WTC11 (cell line): Measurements from ENCODE around the gene C1QTNF6. TPM values are rescaled to one million over a fixed set of nuclear protein-coding genes. Genes with fewer than 3 reads are reported as not detected.

Experiments used
- ATAC-seq: fragments of 200-7000 bp; cut with Tn5 transposase; 2 replicates; pipeline ENCODE4 v1.10.0; 2021; ENCODE audit warnings: mild to moderate bottlenecking, moderate library complexity
- CTCF ChIA-PET: fragments of 300-600 bp; sonication (Branson Sonifier 250); formaldehyde crosslinking; loops from one replicate; lab custom pipeline; 2021; ENCODE audit warnings: antibody characterized with exemption; lab: Charles Lee
- POLR2A ChIA-PET: fragments of 350-600 bp; sonication (Branson Sonifier 250); formaldehyde crosslinking; loops from one replicate; lab custom pipeline; 2021; ENCODE audit warnings: antibody characterized with exemption; lab: Charles Lee
- DNase-seq: peaks from one replicate; pipeline ENCODE4 v3.0.0; 2021; ENCODE audit warnings: low spot score
- H3K27ac Mint-ChIP-seq: 2 replicates; pipeline ENCODE4 v1.8.0; 2021; ENCODE audit warnings: mixed read lengths
- H3K27me3 Mint-ChIP-seq: 2 replicates; pipeline ENCODE4 v1.8.0; 2021; ENCODE audit warnings: low read depth, mild to moderate bottlenecking, moderate library complexity, mixed read lengths
- H3K36me3 Mint-ChIP-seq: 2 replicates; pipeline ENCODE4 v1.8.0; 2021; ENCODE audit warnings: mixed read lengths
- H3K4me1 Mint-ChIP-seq: 2 replicates; pipeline ENCODE4 v1.8.0; 2022; ENCODE audit warnings: mixed read lengths
- H3K4me3 Mint-ChIP-seq: 2 replicates; pipeline ENCODE4 v1.8.0; 2021; ENCODE audit warnings: mild to moderate bottlenecking, moderate library complexity, mixed read lengths
- H3K9me3 Mint-ChIP-seq: 2 replicates; pipeline ENCODE4 v1.8.0; 2021; ENCODE audit warnings: mixed read lengths
- CBFB ChIP-seq: sonication (generic); formaldehyde crosslinking; IDR thresholded peaks from 2 replicates; pipeline ENCODE4 v1.8.1; 2022; ENCODE audit warnings: mild to moderate bottlenecking, low read depth, missing genetic modification reagents
- CREB1 ChIP-seq: sonication (generic); formaldehyde crosslinking; IDR thresholded peaks from 2 replicates; pipeline ENCODE4 v1.8.0; 2023; ENCODE audit warnings: mild to moderate bottlenecking, missing genetic modification reagents
- CREM ChIP-seq: sonication (generic); formaldehyde crosslinking; IDR thresholded peaks from 2 replicates; pipeline ENCODE4 v1.8.1; 2022; ENCODE audit warnings: mild to moderate bottlenecking, missing genetic modification reagents, moderate library complexity
- EMX1 ChIP-seq: fragments of 250-450 bp; sonication (Bioruptor Pico); IDR thresholded peaks from 2 replicates; pipeline ENCODE4 v1.8.0; 2021; ENCODE audit warnings: mild to moderate bottlenecking
- ESRRA ChIP-seq: sonication (generic); formaldehyde crosslinking; IDR thresholded peaks from 2 replicates; pipeline ENCODE4 v1.8.1; 2022; ENCODE audit warnings: mild to moderate bottlenecking, missing genetic modification reagents, borderline replicate concordance
- HMGA2 ChIP-seq: fragments of 250-450 bp; sonication (Bioruptor Pico); IDR thresholded peaks from 2 replicates; pipeline ENCODE4 v1.4.0; 2021; ENCODE audit warnings: mild to moderate bottlenecking, moderate library complexity
- JUN ChIP-seq: sonication (generic); formaldehyde crosslinking; IDR thresholded peaks from 2 replicates; pipeline ENCODE4 v1.8.0; 2023; ENCODE audit warnings: mild to moderate bottlenecking, missing genetic modification reagents
- KAT7 ChIP-seq: sonication (generic); formaldehyde crosslinking; IDR thresholded peaks from 2 replicates; pipeline ENCODE4 v1.8.1; 2023; ENCODE audit warnings: missing genetic modification reagents, mild to moderate bottlenecking, borderline replicate concordance
- MYBL2 ChIP-seq: sonication (generic); formaldehyde crosslinking; IDR thresholded peaks from 2 replicates; pipeline ENCODE4 v1.8.1; 2023; ENCODE audit warnings: mild to moderate bottlenecking, moderate library complexity, missing genetic modification reagents
- NR1H2 ChIP-seq: sonication (generic); formaldehyde crosslinking; IDR thresholded peaks from 2 replicates; pipeline ENCODE4 v1.9.0; 2021; ENCODE audit warnings: mild to moderate bottlenecking, moderate library complexity, missing genetic modification reagents
- OVOL2 ChIP-seq: fragments of 250-450 bp; sonication (Bioruptor Pico); IDR thresholded peaks from 2 replicates; pipeline ENCODE4 v1.9.0; 2021; ENCODE audit warnings: mild to moderate bottlenecking, borderline replicate concordance
- RELA ChIP-seq: sonication (generic); formaldehyde crosslinking; IDR thresholded peaks from 2 replicates; pipeline ENCODE4 v1.8.1; 2022; ENCODE audit warnings: missing genetic modification reagents, mild to moderate bottlenecking, borderline replicate concordance
- SMAD4 ChIP-seq: sonication (generic); formaldehyde crosslinking; IDR thresholded peaks from 2 replicates; pipeline ENCODE4 v1.8.0; 2022; ENCODE audit warnings: mild to moderate bottlenecking, missing genetic modification reagents
- TEAD1 ChIP-seq: sonication (generic); formaldehyde crosslinking; IDR thresholded peaks from 2 replicates; pipeline ENCODE4 v1.8.0; 2022; ENCODE audit warnings: mild to moderate bottlenecking, missing genetic modification reagents
- TP53 ChIP-seq: sonication (generic); formaldehyde crosslinking; IDR thresholded peaks from 2 replicates; pipeline ENCODE4 v1.8.1; 2023; ENCODE audit warnings: mild to moderate bottlenecking, missing genetic modification reagents
- ZNF121 ChIP-seq: sonication (generic); formaldehyde crosslinking; IDR thresholded peaks from 2 replicates; pipeline ENCODE4 v1.8.0; 2023; ENCODE audit warnings: missing genetic modification reagents
- ZNF219 ChIP-seq: sonication (generic); formaldehyde crosslinking; IDR thresholded peaks from 2 replicates; pipeline ENCODE4 v1.8.0; 2023; ENCODE audit warnings: missing genetic modification reagents, mild to moderate bottlenecking, borderline replicate concordance
- ZNF396 ChIP-seq: fragments of 250-450 bp; sonication (Bioruptor Pico); IDR thresholded peaks from 2 replicates; pipeline ENCODE4 v1.8.0; 2021; ENCODE audit warnings: mild to moderate bottlenecking, moderate library complexity, borderline replicate concordance
- ZNF423 ChIP-seq: fragments of 250-450 bp; sonication (Bioruptor Pico); IDR thresholded peaks from 2 replicates; pipeline ENCODE4 v2.1.2; 2022; ENCODE audit warnings: mild to moderate bottlenecking, moderate library complexity
- total RNA-seq: library from RNA; stranded (reverse); gene quantifications from 3 replicates; pipeline ENCODE4 v1.2.3, GENCODE V29; 2021
- TF ChIP-seq, protein P1 (sequence below): fragments of 250-450 bp; sonication (Bioruptor Pico); IDR thresholded peaks from 2 replicates; pipeline ENCODE4 v2.1.2; 2022; ENCODE audit warnings: mild to moderate bottlenecking, moderate library complexity
- TF ChIP-seq, protein P2 (sequence below): sonication (generic); formaldehyde crosslinking; conservative IDR thresholded peaks from 2 replicates; pipeline ENCODE4 v1.8.1; 2023; ENCODE audit warnings: mild to moderate bottlenecking, low read depth, missing genetic modification reagents, moderate library complexity
- TF ChIP-seq, protein P3 (sequence below): sonication (generic); formaldehyde crosslinking; IDR thresholded peaks from 2 replicates; pipeline ENCODE4 v1.8.1; 2022; ENCODE audit warnings: mild to moderate bottlenecking, moderate library complexity, missing genetic modification reagents
- TF ChIP-seq, protein P4 (sequence below): sonication (generic); formaldehyde crosslinking; IDR thresholded peaks from 2 replicates; pipeline ENCODE4 v1.8.0; 2022; ENCODE audit warnings: mild to moderate bottlenecking, missing genetic modification reagents

C1QTNF6 gene
- total RNA-seq, 1 experiment from 2014 or later, result 5.9 TPM

DNA sequence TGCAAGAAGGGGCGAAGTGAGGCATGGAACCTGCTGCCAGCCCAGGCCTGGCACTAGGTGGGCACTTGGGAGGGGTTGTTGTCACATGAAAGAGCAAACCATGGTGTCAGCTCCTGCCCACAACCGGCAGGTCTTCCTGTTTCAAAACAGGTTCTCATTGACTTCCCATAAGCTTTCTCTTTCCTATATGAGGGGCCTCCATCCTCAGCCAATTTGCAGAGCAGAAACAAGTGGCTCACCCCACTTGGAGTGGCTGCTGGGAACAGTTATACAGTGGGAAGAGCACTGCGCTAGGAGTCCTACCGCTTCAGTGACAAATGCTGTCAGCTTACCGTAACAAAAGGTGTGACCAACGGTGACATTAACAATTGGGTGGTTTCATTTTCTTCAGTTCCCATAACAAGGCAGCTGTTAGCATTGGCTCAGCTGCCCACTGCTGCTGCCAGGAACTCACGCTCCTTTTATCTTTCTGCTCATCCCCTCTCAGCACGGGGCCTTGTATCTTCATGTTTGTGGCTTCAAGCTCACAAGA is 34.5 kb upstream of the C1QTNF6 start (continued):
- no peak for TF ChIP-seq KAT7 (CRISPR knock-in tag)
- TF ChIP-seq JUN (CRISPR knock-in tag), result no peak
- TF ChIP-seq RELA (CRISPR knock-in tag), result no peak

DNA sequence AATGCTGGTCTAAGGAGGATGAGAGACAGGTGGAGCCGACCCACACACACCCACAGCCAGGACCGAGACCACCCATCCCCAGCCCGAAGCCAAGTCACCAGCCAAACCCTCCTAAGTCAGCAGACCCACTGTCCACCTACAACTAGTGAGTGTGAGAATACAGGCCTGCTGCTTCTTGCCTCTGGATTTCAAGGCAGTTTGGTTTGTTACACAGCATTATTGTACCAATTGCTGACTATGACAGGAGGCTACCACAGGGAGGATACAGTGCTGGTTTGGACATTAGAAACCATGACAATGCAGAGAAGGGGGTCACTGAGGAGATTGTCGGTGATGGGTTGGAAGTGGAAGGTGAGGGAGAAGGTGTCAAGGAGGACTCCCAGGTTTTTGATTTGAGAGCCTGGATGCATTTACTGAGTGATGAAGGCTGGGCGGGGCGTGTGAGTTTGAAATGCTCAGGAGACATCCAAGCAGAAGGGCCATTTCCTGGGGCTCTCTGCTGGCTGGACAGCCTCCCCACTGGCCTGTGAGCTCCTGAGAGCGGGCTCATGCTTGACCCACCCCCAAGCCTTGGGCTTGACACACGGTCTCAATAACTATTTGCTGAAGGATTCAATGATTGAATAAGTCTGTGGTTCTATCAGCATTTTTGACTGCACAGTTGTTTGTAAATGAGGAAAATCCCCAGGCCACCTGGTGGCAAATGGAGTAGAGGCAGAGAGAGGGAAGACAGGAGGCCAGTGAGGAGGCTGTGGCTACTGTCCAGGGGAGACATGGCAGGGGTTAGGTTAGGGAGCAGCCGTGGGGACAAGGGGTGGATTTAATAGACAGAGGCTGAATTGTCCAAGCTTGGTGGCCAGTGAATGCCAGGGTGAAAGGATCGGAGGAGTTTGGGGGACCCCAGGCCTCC is 33.6 kb upstream of the C1QTNF6 start:
- H3K27ac Mint-ChIP-seq, result no peak overlapping the region
- peaks cover 17% of the 10 kb centered on the region for H3K27me3 Mint-ChIP-seq
- TF ChIP-seq TEAD1 (CRISPR knock-in tag) (no peak), ZNF219 (CRISPR knock-in tag) (no peak), SMAD4 (CRISPR knock-in tag) (no peak), OVOL2 (CRISPR knock-in tag) (no peak)
- ChIA-PET CTCF (interaction anchor here (0.9 to 1.2 kb wide), 2 partner anchors 32 to 39 kb away, joined by 3 to 4 read pairs; no protein-coding TSS in a partner anchor), POLR2A (no interaction called here)
- peaks cover 12% of the 10 kb centered on the region for H3K9me3 Mint-ChIP-seq
- no peak overlapping the region for H3K4me3 Mint-ChIP-seq
- ATAC-seq, result no peak
- no peaks in the 10 kb centered on the region for H3K36me3 Mint-ChIP-seq
- no peak for DNase-seq
- H3K4me1 Mint-ChIP-seq, result peaks cover 5% of the 10 kb centered on the region

DNA sequence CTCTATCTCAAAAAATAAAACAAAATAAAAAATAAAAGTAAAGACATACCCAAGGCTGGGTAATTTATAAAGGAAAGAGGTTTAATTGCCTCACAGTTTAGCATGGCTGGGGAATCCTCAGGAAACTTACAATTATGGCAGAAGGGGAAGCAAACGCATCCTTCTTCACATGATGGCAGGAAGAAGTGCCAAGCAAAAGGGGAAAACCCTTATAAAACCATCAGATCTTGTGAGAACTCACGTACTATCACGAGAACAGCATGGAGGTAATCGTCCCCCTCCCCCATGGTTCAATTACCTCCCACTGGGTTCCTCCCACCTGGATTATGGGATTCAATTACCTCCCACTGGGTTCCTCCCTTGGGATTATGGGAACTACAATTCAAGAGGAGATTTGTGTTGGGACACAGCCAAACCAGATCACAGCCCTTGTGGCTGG is 32.5 kb upstream of the C1QTNF6 start:
- Mint-ChIP-seq H3K9me3 (peaks cover 12% of the 10 kb centered on the region), H3K27me3 (peaks cover 17% of the 10 kb centered on the region), H3K36me3 (no peaks in the 10 kb centered on the region), H3K4me1 (peaks cover 5% of the 10 kb centered on the region), H3K27ac (no peak overlapping the region), H3K4me3 (no peak overlapping the region)
- CTCF ChIA-PET, result no interaction called here
- ATAC-seq (no peak), DNase-seq (no peak)
- POLR2A ChIA-PET, result no interaction called here
- TF ChIP-seq ZNF423, result peak; percentile 24; the same call in 1 of the 2 replicates
- no peak for TF ChIP-seq CREM (CRISPR knock-in tag)

DNA sequence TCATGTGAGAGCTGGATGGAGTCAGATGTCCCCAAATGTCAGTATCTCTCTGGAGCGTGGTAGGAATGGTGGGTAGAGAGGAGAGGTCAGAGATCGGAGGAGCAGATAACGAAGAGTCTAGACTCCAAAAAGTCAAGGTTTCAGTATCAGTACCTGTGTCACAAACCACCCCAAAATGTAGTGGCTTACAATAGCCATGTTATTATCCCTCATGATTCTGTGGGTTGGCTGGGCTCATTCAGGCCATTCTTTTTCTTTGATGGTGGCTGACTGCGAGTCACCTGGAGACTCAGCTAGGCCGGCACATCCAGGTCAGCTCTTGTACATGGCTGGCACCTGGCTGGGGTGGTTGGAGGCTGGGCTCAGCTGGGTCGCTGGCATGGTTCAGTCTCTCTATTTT is 31.5 kb upstream of the C1QTNF6 start:
- H3K36me3 Mint-ChIP-seq, result no peaks in the 10 kb centered on the region
- H3K4me1 Mint-ChIP-seq, result peaks cover 5% of the 10 kb centered on the region
- H3K27me3 Mint-ChIP-seq, result peaks cover 17% of the 10 kb centered on the region
- H3K4me3 Mint-ChIP-seq, result no peak overlapping the region
- DNase-seq (no peak), ATAC-seq (no peak)
- H3K9me3 Mint-ChIP-seq, result peaks cover 12% of the 10 kb centered on the region
- CTCF ChIA-PET, result interaction anchor here (1.5 to 1.8 kb wide), 2 partner anchors 20 to 92 kb away, joined by 3 to 6 read pairs; no protein-coding TSS in a partner anchor
- POLR2A ChIA-PET, result no interaction called here
- H3K27ac Mint-ChIP-seq, result no peak overlapping the region
- TF ChIP-seq JUN (CRISPR knock-in tag) (no peak), HMGA2 (CRISPR knock-in tag) (no peak), OVOL2 (CRISPR knock-in tag) (no peak), ESRRA (CRISPR knock-in tag) (no peak), NR1H2 (CRISPR knock-in tag) (no peak), MYBL2 (CRISPR knock-in tag) (no peak), CBFB (CRISPR knock-in tag) (no peak), EMX1 (CRISPR knock-in tag) (no peak), ZNF396 (CRISPR knock-in tag) (no peak), CREB1 (no peak), TP53 (CRISPR knock-in tag) (no peak), ZNF121 (CRISPR knock-in tag) (no peak)
- TF ChIP-seq, protein P1, sequence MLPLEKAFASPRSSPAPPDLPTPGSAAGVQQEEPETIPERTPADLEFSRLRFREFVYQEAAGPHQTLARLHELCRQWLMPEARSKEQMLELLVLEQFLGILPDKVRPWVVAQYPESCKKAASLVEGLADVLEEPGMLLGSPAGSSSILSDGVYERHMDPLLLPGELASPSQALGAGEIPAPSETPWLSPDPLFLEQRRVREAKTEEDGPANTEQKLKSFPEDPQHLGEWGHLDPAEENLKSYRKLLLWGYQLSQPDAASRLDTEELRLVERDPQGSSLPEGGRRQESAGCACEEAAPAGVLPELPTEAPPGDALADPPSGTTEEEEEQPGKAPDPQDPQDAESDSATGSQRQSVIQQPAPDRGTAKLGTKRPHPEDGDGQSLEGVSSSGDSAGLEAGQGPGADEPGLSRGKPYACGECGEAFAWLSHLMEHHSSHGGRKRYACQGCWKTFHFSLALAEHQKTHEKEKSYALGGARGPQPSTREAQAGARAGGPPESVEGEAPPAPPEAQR (CRISPR knock-in tag), result no peak
- TF ChIP-seq, protein P2, sequence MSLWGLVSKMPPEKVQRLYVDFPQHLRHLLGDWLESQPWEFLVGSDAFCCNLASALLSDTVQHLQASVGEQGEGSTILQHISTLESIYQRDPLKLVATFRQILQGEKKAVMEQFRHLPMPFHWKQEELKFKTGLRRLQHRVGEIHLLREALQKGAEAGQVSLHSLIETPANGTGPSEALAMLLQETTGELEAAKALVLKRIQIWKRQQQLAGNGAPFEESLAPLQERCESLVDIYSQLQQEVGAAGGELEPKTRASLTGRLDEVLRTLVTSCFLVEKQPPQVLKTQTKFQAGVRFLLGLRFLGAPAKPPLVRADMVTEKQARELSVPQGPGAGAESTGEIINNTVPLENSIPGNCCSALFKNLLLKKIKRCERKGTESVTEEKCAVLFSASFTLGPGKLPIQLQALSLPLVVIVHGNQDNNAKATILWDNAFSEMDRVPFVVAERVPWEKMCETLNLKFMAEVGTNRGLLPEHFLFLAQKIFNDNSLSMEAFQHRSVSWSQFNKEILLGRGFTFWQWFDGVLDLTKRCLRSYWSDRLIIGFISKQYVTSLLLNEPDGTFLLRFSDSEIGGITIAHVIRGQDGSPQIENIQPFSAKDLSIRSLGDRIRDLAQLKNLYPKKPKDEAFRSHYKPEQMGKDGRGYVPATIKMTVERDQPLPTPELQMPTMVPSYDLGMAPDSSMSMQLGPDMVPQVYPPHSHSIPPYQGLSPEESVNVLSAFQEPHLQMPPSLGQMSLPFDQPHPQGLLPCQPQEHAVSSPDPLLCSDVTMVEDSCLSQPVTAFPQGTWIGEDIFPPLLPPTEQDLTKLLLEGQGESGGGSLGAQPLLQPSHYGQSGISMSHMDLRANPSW (CRISPR knock-in tag), result no peak
- TF ChIP-seq, protein P3, sequence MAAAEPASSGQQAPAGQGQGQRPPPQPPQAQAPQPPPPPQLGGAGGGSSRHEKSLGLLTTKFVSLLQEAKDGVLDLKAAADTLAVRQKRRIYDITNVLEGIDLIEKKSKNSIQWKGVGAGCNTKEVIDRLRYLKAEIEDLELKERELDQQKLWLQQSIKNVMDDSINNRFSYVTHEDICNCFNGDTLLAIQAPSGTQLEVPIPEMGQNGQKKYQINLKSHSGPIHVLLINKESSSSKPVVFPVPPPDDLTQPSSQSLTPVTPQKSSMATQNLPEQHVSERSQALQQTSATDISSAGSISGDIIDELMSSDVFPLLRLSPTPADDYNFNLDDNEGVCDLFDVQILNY (CRISPR knock-in tag), result no peak
- TF ChIP-seq, protein P4, sequence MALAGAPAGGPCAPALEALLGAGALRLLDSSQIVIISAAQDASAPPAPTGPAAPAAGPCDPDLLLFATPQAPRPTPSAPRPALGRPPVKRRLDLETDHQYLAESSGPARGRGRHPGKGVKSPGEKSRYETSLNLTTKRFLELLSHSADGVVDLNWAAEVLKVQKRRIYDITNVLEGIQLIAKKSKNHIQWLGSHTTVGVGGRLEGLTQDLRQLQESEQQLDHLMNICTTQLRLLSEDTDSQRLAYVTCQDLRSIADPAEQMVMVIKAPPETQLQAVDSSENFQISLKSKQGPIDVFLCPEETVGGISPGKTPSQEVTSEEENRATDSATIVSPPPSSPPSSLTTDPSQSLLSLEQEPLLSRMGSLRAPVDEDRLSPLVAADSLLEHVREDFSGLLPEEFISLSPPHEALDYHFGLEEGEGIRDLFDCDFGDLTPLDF (CRISPR knock-in tag), result no peak
